Lung (tissue), 12 donors: Measurements from ENCODE around the gene SLC35B2. TPM values are rescaled to one million over a fixed set of nuclear protein-coding genes. Genes with fewer than 3 reads are reported as not detected.

Experiments
- ATAC-seq: fragments of 200-7000 bp; cut with Tn5 transposase; one replicate; pipeline ENCODE4 v1.9.1; 2020; ENCODE audit warnings: moderate number of reproducible peaks; ENCODE audit not compliant: insufficient read depth, low FRiP score
- DNase-seq, 3 donors: peaks; one replicate each; pipeline ENCODE4 v3.0.0-alpha.2; 2013 to 2017
- H3K27ac ChIP-seq, 2 donors: one replicate each; pipeline ENCODE4 v1.5.1; 2013; ENCODE audit warnings: mild to moderate bottlenecking in 2 of 2, moderate library complexity in 2 of 2, control low read depth in 1 of 2, inconsistent platforms in 1 of 2, low read depth in 1 of 2, low read length in 1 of 2
- H3K27me3 ChIP-seq, 3 donors: one replicate each; pipeline ENCODE4 v1.5.1; 2013; ENCODE audit warnings: low read length in 2 of 3; ENCODE audit not compliant: control insufficient read depth in 3 of 3, insufficient read depth in 3 of 3
- H3K36me3 ChIP-seq, 4 donors: one replicate each; pipeline ENCODE4 v1.5.1; 2013; ENCODE audit warnings: low read length in 4 of 4, mild to moderate bottlenecking in 1 of 4, moderate library complexity in 1 of 4; ENCODE audit not compliant: control insufficient read depth in 4 of 4, insufficient read depth in 4 of 4
- H3K4me1 ChIP-seq, 5 donors: one replicate each; pipeline ENCODE4 v1.5.1; 2013; ENCODE audit warnings: low read length in 5 of 5, mild to moderate bottlenecking in 2 of 5, moderate library complexity in 1 of 5; ENCODE audit not compliant: control insufficient read depth in 5 of 5, insufficient read depth in 5 of 5
- H3K4me3 ChIP-seq: one replicate; pipeline ENCODE4 v1.5.1; 2013; ENCODE audit warnings: mild to moderate bottlenecking, control low read depth, moderate library complexity
- H3K9ac ChIP-seq, 2 donors: one replicate each; pipeline ENCODE4 v1.5.1; 2013; ENCODE audit warnings: low read length in 2 of 2, control low read depth in 1 of 2; ENCODE audit not compliant: insufficient read depth in 1 of 2
- H3K9me3 ChIP-seq, 4 donors: one replicate each; pipeline ENCODE4 v1.5.1; 2013; ENCODE audit warnings: low read length in 3 of 4, mild to moderate bottlenecking in 1 of 4, moderate library complexity in 1 of 4; ENCODE audit not compliant: control insufficient read depth in 4 of 4, insufficient read depth in 3 of 4
- WGBS, 2 donors: extraction: QIAGEN DNeasy Blood & Tissue Kit; methylation state at CpG; one replicate each; pipeline ENCODE4 v1.1.7; 2013; 5-methylcytosine and 5-hydroxymethylcytosine counted together
- polyA plus RNA-seq, 2 donors: library from polyadenylated mRNA; stranded (reverse); fragments of 200-250 nt; gene quantifications; one replicate each; pipeline ENCODE4 v1.2.1, GENCODE V29; 2013
- total RNA-seq, 2 donors: library from RNA; depleted of rRNA in 1 of 2; stranded (reverse); fragments of >200 nt in 1 of 2; gene quantifications; one replicate each; pipeline ENCODE4 v1.2.1, GENCODE V29; 2014 to 2021
- TF ChIP-seq, protein P1 (sequence below): IDR thresholded peaks from 2 replicates; pipeline ENCODE4 v1.5.1; 2012; ENCODE audit warnings: mild to moderate bottlenecking; ENCODE audit errors: control extremely low read depth, extremely low read depth
- donor health status: control.
- donor health status: control.
- donor health status: Bipolar disorder and iron deficiency.
- donor health status: healthy.
- donor health status: DM: yes; HTN: yes; CAD: no.

SLC35B2 gene
- total and polyA plus RNA-seq, 4 donors: 15.0 to 44.4 (median 34.9) TPM

DNA sequence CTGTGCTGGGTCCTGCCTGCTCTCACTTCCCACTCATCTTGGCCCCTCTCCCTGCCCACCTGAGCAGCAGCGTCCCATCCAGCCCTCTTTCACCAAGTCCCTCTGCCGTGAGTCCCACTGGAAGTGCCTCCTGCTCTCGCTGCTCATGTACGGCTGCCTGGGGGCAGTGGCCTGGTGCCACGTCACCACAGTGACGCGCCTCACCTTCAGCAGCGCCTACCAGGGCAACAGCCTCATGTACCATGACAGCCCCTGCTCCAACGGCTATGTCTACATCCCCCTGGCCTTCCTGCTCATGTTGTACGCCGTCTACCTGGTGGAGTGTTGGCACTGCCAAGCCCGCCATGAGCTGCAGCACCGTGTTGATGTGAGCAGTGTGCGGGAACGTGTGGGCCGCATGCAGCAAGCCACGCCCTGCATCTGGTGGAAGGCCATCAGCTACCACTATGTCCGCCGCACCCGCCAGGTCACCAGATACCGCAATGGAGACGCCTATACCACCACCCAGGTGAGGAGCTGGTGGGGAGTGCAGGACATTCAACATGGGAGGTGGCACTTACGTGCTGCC is 15.8 kb upstream of the SLC35B2 start:
- Histone ChIP-seq H3K27me3 (peaks cover under 1 to 62% (median 35%) of the 10 kb centered on the region in 3 donors), H3K9me3 (peaks cover 0 to 4% (median 0%) of the 10 kb centered on the region in 4 donors), H3K4me3 (no peak overlapping the region), H3K4me1 (peaks cover 0 to 13% (median 0%) of the 10 kb centered on the region in 5 donors), H3K9ac (no peak overlapping the region), H3K27ac (no peak overlapping the region), H3K36me3 (no peaks in the 10 kb centered on the region)
- ATAC-seq (no peak), DNase-seq (no peak)
- 88 to 92% methylated on average over 23 of the region's 23 CpGs for WGBS, 2 donors
- TF ChIP-seq, protein P1, sequence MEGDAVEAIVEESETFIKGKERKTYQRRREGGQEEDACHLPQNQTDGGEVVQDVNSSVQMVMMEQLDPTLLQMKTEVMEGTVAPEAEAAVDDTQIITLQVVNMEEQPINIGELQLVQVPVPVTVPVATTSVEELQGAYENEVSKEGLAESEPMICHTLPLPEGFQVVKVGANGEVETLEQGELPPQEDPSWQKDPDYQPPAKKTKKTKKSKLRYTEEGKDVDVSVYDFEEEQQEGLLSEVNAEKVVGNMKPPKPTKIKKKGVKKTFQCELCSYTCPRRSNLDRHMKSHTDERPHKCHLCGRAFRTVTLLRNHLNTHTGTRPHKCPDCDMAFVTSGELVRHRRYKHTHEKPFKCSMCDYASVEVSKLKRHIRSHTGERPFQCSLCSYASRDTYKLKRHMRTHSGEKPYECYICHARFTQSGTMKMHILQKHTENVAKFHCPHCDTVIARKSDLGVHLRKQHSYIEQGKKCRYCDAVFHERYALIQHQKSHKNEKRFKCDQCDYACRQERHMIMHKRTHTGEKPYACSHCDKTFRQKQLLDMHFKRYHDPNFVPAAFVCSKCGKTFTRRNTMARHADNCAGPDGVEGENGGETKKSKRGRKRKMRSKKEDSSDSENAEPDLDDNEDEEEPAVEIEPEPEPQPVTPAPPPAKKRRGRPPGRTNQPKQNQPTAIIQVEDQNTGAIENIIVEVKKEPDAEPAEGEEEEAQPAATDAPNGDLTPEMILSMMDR: no peak

DNA sequence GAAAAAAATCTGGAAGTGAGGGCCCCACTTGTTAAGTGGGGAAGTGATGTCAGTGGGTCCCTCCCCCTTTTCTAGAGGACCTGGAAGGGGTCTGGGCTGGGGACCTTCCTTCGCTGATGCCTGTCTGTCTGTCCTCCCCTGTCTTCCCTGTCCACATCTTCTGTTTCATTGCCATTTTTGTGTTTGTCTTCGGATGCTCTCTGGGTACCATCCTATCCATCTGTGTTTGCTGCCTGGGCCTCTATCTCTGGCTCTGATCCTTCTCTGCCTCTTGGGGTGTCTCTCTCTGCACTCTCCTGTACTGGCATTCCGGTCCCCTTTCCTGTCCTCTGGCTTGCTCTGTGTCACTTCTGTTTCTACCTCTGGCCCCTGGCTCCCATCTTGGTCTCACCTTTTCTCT is 15.2 kb upstream of the SLC35B2 start:
- peaks cover 0 to 13% (median 0%) of the 10 kb centered on the region in 5 donors for H3K4me1 ChIP-seq
- no peak overlapping the region for H3K4me3 ChIP-seq
- TF ChIP-seq, protein P1: no peak
- ATAC-seq (no peak), DNase-seq (no peak)
- peaks cover 0 to 4% (median 0%) of the 10 kb centered on the region in 4 donors for H3K9me3 ChIP-seq
- H3K9ac ChIP-seq: no peak overlapping the region
- H3K36me3 ChIP-seq: no peaks in the 10 kb centered on the region
- no peak overlapping the region for H3K27ac ChIP-seq
- 82 to 90% methylated on average over 3 of the region's 3 CpGs for WGBS, 2 donors
- H3K27me3 ChIP-seq: peaks cover 0 to 56% (median 30%) of the 10 kb centered on the region in 3 donors

DNA sequence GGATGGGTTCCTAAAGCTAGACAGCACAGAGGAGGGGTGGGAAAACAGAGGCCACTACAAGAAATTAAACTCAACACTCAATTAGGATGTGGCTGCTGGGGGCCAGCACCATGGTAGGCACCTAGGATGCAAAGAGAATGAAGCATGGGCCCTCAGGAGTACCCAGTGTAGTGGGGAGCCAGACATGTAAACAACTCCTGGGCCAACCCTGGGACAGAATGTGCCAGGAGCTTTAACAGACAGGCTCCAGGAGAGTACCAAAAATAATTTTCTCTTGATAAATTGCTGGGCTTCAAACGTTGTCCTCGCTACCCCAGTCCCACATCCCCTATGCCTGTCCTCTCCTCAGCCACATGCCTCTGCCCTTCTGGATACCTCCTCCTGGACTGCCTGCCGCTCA is 14.6 kb upstream of the SLC35B2 start:
- H3K36me3 ChIP-seq: no peaks in the 10 kb centered on the region
- no peak overlapping the region for H3K27ac ChIP-seq
- TF ChIP-seq, protein P1: no peak
- no peak overlapping the region for H3K4me3 ChIP-seq
- ATAC-seq (no peak), DNase-seq (no peak)
- peaks cover 0 to 4% (median 0%) of the 10 kb centered on the region in 4 donors for H3K9me3 ChIP-seq
- 62 to 76% methylated on average over 3 of the region's 3 CpGs for WGBS, 2 donors
- H3K27me3 ChIP-seq: peaks cover 0 to 51% (median 28%) of the 10 kb centered on the region in 3 donors
- H3K9ac ChIP-seq: no peak overlapping the region
- H3K4me1 ChIP-seq: peaks cover 0 to 12% (median 0%) of the 10 kb centered on the region in 5 donors

DNA sequence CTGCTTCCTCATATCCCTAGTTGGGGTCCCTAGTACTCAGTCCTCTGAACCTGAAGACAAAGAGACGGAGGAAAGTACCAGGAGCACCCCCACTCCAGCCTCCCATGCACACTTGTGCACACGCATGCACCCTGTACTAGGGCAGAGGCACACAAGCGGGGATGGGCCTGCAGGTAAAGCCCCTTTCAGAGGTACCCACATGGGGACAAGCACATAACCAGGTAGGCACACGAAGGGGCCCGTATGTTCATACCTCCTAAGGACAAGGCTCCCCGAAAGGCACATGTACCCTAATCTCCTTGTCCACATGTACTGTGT is 14.0 kb upstream of the SLC35B2 start:
- no peak overlapping the region for H3K27ac ChIP-seq
- 85 to 94% methylated on average over 6 of the region's 6 CpGs for WGBS, 2 donors
- no peak for ATAC-seq
- H3K27me3 ChIP-seq: peaks cover 0 to 46% (median 28%) of the 10 kb centered on the region in 3 donors
- no peak overlapping the region for H3K4me3 ChIP-seq
- TF ChIP-seq, protein P1: no peak
- no peak overlapping the region for H3K9ac ChIP-seq
- DNase-seq: no peak
- H3K9me3 ChIP-seq: peaks cover 0 to 4% (median 0%) of the 10 kb centered on the region in 4 donors
- peaks cover 0 to 9% (median 0%) of the 10 kb centered on the region in 5 donors for H3K4me1 ChIP-seq
- no peaks in the 10 kb centered on the region for H3K36me3 ChIP-seq
